ENCODE data around the gene ZDHHC11. TPM values are rescaled to one million over a fixed set of nuclear protein-coding genes. Genes with fewer than 3 reads are reported as not detected.

Gene ZDHHC11
- total and polyA plus RNA-seq, 2 of the 4 experiments (the other 2 are of a cell fraction), result 0.36 to 1.6 TPM

GRCh38 chr5:888638-889035 is 37.9 kb upstream of the ZDHHC11 start:
- Histone ChIP-seq H2BK15ac (ENCODE audit: low read depth, low read length) (no peak overlapping the region), H2AK5ac (ENCODE audit: low read depth, low read length) (no peak overlapping the region), H2AFZ (replicated peaks; ENCODE audit: low read length, poor library complexity) (no peak overlapping the region), H3K9ac (ENCODE audit: low read depth, low read length) (no peak overlapping the region), H4K20me1 (ENCODE audit: insufficient read depth, low read length) (peaks cover 10% of the 10 kb centered on the region; the same call in 1 of the 2 replicates), H3K4me2 (ENCODE audit: low read depth, low read length) (no peak overlapping the region), H3K9me1 (ENCODE audit: insufficient read depth, low read length) (no peaks in the 10 kb centered on the region; the same call in 1 of the 2 replicates), H3K36me3 (ENCODE audit: control insufficient read depth, insufficient read depth, low read length) (peaks cover 62% of the 10 kb centered on the region), H3K4ac (ENCODE audit: low read depth, low read length) (no peak overlapping the region), H3K79me1 (ENCODE audit: low read depth in 1 of 2, low read length in 2 of 2) (peaks cover 31 to 59% of the 10 kb centered on the region in 2 experiments), H4K5ac (ENCODE audit: low read depth, low read length) (no peak overlapping the region), H3K18ac (ENCODE audit: low read depth, low read length) (no peak overlapping the region), H3K27ac (ENCODE audit: insufficient read depth, low read length) (no peak overlapping the region), H3K23ac (ENCODE audit: low read depth, low read length) (no peak overlapping the region), H3K14ac (replicated peaks; ENCODE audit: low read depth, low read length) (no peak overlapping the region), H3K56ac (ENCODE audit: extremely low read depth, insufficient read depth, low read length) (no peak overlapping the region), H3K27me3 (ENCODE audit: control insufficient read depth, insufficient read depth, low read length) (no peaks in the 10 kb centered on the region), H4K8ac (ENCODE audit: low read depth in 2 of 2, low read length in 2 of 2) (no peak overlapping the region), H3K4me1 (ENCODE audit: control insufficient read depth, insufficient read depth, low read length) (peaks cover 7% of the 10 kb centered on the region), H2BK5ac (ENCODE audit: low read depth, low read length, poor library complexity, severe bottlenecking) (no peak overlapping the region), H4K91ac (ENCODE audit: insufficient read depth, low read depth, low read length) (no peak overlapping the region), H2BK120ac (ENCODE audit: low read depth, low read length) (no peak overlapping the region), H3K4me3 (ENCODE audit: insufficient read depth, low read depth, low read length) (no peak overlapping the region), H3K9me3 (ENCODE audit: control insufficient read depth, insufficient read depth, low read length) (no peaks in the 10 kb centered on the region), H2AK9ac (replicated peaks; ENCODE audit: low read depth, low read length, poor library complexity) (no peak overlapping the region), H2BK20ac (ENCODE audit: low read depth, low read length) (no peak overlapping the region)
- DNase-seq, result no peak
- dilution Hi-C loops (cut with HindIII; ENCODE audit: low sequenced_read_pairs, unreplicated experiment), result no loop called here
- 97% methylated on average over 5 of the region's 11 CpGs; no CpG with 5 or more reads in 1 of the 2 experiments for WGBS, 2 experiments (ENCODE audit: extremely low coverage in 2 of 2, insufficient read length in 1 of 2)
- intact Hi-C loops (cut with micrococcal nuclease), result no loop called here
- TF ChIP-seq MAZ (IDR thresholded peaks at IDR 0.05; ENCODE audit: borderline replicate concordance, low read depth, low read length) (no peak), USF2 (IDR thresholded peaks at IDR 0.05; ENCODE audit: low read depth, low read length) (no peak), MXI1 (IDR thresholded peaks at IDR 0.05; ENCODE audit: borderline replicate concordance, low read depth, low read length) (no peak), SMC3 (IDR thresholded peaks at IDR 0.05; ENCODE audit: low read depth, low read length) (no peak), FOS (IDR thresholded peaks at IDR 0.05; ENCODE audit: low read depth, low read length) (no peak), BHLHE40 (IDR thresholded peaks at IDR 0.05; ENCODE audit: low read depth, low read length) (no peak), MAFK (IDR thresholded peaks at IDR 0.05; ENCODE audit: low read depth, low read length) (no peak), CEBPB (IDR thresholded peaks at IDR 0.05; ENCODE audit: low read depth, low read length) (no peak), ELK1 (IDR thresholded peaks at IDR 0.05; ENCODE audit: borderline replicate concordance, low read depth, low read length) (no peak), CHD1 (IDR thresholded peaks at IDR 0.05; ENCODE audit: low read depth, low read length) (no peak), CTCF (conservative IDR thresholded peaks at IDR 0.05; ENCODE audit: low read depth, low read length) (no peak), POLR2A (IDR thresholded peaks at IDR 0.05; ENCODE audit: low read depth, low read length) (no peak), RAD21 (IDR thresholded peaks at IDR 0.05; ENCODE audit: low read length) (no peak), RFX5 (IDR thresholded peaks at IDR 0.05; ENCODE audit: low read depth, low read length) (no peak)
- POLR2A ChIA-PET (ENCODE audit: unreplicated experiment), result no interaction called here
- BruUV-seq (replicated peaks), result no TSS peak
- CTCF ChIA-PET, result no interaction called here
- in situ Hi-C loops (cut with MboI; ENCODE audit: low sequenced_read_pairs), result no loop called here
- ATAC-seq (ENCODE audit: low read depth), result no peak
